ENCODE measurements around the gene TCF7L2.
A peak's percentile ranks its signal among the peaks of the same experiment; 100 is the strongest.

The TCF7L2 gene

GRCh38 chr10:113213035-113213434 is 263.0 kb downstream of the TCF7L2 start:
- no peak overlapping the region for H3K27ac ChIP-seq
- no peak for DNase-seq
- no peaks in the 10 kb centered on the region for H3K27me3 ChIP-seq
- H3K4me3 ChIP-seq: no peak overlapping the region
- peaks cover 0 to 4% (median 0%) of the 10 kb centered on the region in 4 donors for H3K4me1 ChIP-seq
- H3K36me3 ChIP-seq: no peaks in the 10 kb centered on the region
- TF ChIP-seq CTCF (IDR thresholded peaks at IDR 0.05): no peak
- peaks cover 3 to 13% (median 6%) of the 10 kb centered on the region in 3 donors for H3K9me3 ChIP-seq
- intact Hi-C loops (cut with DNase I; ENCODE audit: low total_unique reads): no loop called here

GRCh38 chr10:113214331-113214730 is 264.3 kb downstream of the TCF7L2 start:
- intact Hi-C loops (cut with DNase I; ENCODE audit: low total_unique reads): no loop called here
- Histone ChIP-seq H3K36me3 (no peaks in the 10 kb centered on the region), H3K4me3 (no peak overlapping the region), H3K9me3 (peaks cover 0 to 5% (median under 1%) of the 10 kb centered on the region in 3 donors), H3K4me1 (peaks cover 0 to 4% (median 0%) of the 10 kb centered on the region in 4 donors), H3K27ac (no peak overlapping the region), H3K27me3 (no peaks in the 10 kb centered on the region)
- TF ChIP-seq CTCF (IDR thresholded peaks at IDR 0.05): no peak
- no peak for DNase-seq

GRCh38 chr10:113216102-113216501 is 266.1 kb downstream of the TCF7L2 start:
- Histone ChIP-seq H3K9me3 (peaks cover 0 to 5% (median 0%) of the 10 kb centered on the region in 3 donors), H3K27ac (peak overlapping the region in 1 of 2 donors; percentile 34), H3K36me3 (no peaks in the 10 kb centered on the region), H3K27me3 (no peaks in the 10 kb centered on the region), H3K4me3 (no peak overlapping the region), H3K4me1 (peaks cover 0 to 4% (median 0%) of the 10 kb centered on the region in 4 donors)
- TF ChIP-seq CTCF (IDR thresholded peaks at IDR 0.05): no peak
- no peak for DNase-seq
- intact Hi-C loops (cut with DNase I; ENCODE audit: low total_unique reads): no loop called here
